NCI-H1417 treated with DMSO at 0.1 percent for 48 hours (cell line): ENCODE results near the gene FHIT.

ENCODE experiments used
- DNase-seq: peaks from one replicate; lab custom pipeline; 2025; lab: John Stamatoyannopoulos, UW

The FHIT gene

GRCh38 chr3:60399861-60400845 lies 851.1 kb downstream of the FHIT start:
- no peak for DNase-seq

- no peak for DNase-seq
These were observed 852.0 kb downstream of the FHIT start for GRCh38 chr3:60399292-60399691.

GRCh38 chr3:60395173-60395762 lies 856.0 kb downstream of the FHIT start:
- no peak for DNase-seq

- no peak for DNase-seq
These were observed 857.3 kb downstream of the FHIT start for GRCh38 chr3:60393946-60394345.

GRCh38 chr3:60392501-60392900 lies 858.8 kb downstream of the FHIT start:
- DNase-seq = no peak

GRCh38 chr3:60391292-60391691 lies 860.0 kb downstream of the FHIT start:
- no peak for DNase-seq

- no peak for DNase-seq
These were observed 862.5 kb downstream of the FHIT start for GRCh38 chr3:60388731-60389130.

GRCh38 chr3:60386306-60386705 lies 864.9 kb downstream of the FHIT start:
- no peak for DNase-seq

GRCh38 chr3:60384341-60384740 lies 866.9 kb downstream of the FHIT start:
- DNase-seq = no peak

GRCh38 chr3:60383345-60383744 lies 867.9 kb downstream of the FHIT start:
- DNase-seq = no peak

- DNase-seq = no peak
These were observed 884.8 kb downstream of the FHIT start for GRCh38 chr3:60366486-60366885.

GRCh38 chr3:60365360-60365759 lies 885.9 kb downstream of the FHIT start:
- DNase-seq = no peak

- no peak for DNase-seq
These were observed 886.8 kb downstream of the FHIT start for GRCh38 chr3:60364475-60364874.

GRCh38 chr3:60363817-60364216 lies 887.4 kb downstream of the FHIT start:
- DNase-seq = no peak

- peak; percentile 76 for DNase-seq
These were observed 895.4 kb downstream of the FHIT start for GRCh38 chr3:60355825-60356224.

- no peak for DNase-seq
These were observed 899.8 kb downstream of the FHIT start for GRCh38 chr3:60351481-60351880.

GRCh38 chr3:60344340-60344739 lies 906.9 kb downstream of the FHIT start:
- DNase-seq = no peak

- DNase-seq = no peak
These were observed 907.4 kb downstream of the FHIT start for GRCh38 chr3:60343831-60344230.

GRCh38 chr3:60339304-60339703 lies 911.9 kb downstream of the FHIT start:
- no peak for DNase-seq

GRCh38 chr3:60337421-60337820 lies 913.8 kb downstream of the FHIT start:
- no peak for DNase-seq

GRCh38 chr3:60336061-60336460 lies 915.2 kb downstream of the FHIT start:
- no peak for DNase-seq

GRCh38 chr3:60333710-60334109 lies 917.5 kb downstream of the FHIT start:
- DNase-seq = no peak

- no peak for DNase-seq
These were observed 921.1 kb downstream of the FHIT start for GRCh38 chr3:60330107-60330506.
